HG03045 (cell line): ENCODE measurements around the gene ZNF136.

Source experiments
- ATAC-seq: cut with Tn5 transposase; IDR thresholded peaks from one replicate; pipeline ENCODE4 v1.9.1; 2021; ENCODE audit warnings: mild to moderate bottlenecking, moderate library complexity; ENCODE audit not compliant: unreplicated experiment

The ZNF136 gene

DNA sequence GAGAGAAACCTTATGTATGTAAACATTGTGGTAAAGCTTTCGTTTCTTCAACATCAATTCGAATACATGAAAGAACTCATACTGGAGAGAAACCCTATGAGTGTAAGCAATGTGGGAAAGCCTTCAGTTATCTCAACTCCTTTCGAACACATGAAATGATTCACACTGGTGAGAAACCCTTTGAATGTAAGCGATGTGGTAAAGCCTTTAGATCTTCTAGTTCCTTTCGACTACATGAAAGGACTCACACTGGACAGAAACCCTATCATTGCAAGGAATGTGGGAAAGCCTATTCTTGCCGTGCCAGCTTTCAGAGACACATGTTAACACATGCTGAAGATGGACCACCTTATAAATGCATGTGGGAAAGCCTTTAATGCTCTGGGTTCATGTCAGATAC, 24.7 kb downstream of the ZNF136 start:
- no peak for ATAC-seq

DNA sequence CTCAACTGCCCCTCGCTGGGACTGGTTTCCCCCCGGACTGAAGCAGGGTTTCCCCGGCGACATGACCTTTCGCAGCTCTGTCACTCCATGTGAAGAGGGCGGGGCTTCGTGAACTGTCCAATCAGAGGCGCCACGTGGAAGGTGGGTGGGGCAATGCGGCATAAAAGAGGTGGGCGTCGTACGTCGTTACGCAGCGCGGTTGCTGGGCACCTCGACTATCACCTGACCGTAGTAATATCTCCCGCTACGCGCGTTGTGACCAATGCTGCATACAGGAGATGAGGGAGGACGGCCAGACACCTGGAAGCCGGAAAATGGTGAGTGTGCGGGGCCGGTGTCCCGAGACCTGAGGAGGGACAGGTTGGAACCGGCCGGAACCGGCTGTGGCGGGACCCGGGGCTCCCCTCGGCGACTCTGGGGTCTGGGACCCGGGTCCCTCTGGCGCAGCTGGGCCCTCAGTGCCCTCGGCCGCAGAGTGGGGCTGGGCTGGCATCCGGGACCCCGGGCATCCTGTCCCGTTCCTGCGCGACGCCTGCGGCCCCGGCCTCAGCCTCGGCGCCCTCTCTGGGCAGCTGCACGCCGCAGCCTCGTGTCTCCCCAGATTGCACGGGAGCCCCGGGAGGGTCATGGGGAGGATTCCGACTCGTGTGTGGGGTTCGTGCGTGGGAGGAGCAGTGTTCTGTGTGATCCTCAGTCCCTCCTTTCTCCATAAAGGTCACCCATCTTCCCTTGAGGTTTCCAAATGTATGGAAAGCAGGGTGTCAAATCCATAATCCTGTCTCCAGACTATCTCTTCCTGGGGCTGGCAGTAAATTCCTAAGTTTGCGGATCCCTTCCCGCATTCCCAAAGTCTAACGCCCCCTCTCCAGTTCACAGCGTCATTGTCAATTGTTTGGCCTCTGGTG, 32.2 kb downstream of the ZNF136 start:
- no peak for ATAC-seq

GRCh38 chr19:12198136-12198535, 35.2 kb downstream of the ZNF136 start:
- ATAC-seq, result no peak

- no peak for ATAC-seq
Measured at GRCh38 chr19:12199757-12200419, 37.0 kb downstream of the ZNF136 start.

DNA sequence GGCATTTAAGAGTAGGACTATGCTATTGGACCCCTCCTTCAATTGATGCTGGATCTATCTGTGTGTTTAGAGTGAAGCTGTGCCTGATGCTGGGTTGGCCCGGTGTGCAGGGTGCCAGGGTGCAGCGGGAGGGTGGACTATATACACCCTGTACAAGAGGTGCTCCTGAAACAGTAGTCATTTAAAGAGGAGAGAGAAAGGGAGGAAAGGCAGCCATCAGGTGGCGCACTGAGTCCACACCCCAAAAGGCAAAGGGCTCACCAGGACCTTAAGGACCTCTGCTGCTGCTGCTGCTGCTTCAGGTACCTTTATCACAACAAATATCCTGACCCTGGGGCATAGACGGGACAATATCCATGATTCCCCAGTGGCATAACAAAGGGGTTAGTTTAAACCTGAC, 39.4 kb downstream of the ZNF136 start:
- no peak for ATAC-seq

DNA sequence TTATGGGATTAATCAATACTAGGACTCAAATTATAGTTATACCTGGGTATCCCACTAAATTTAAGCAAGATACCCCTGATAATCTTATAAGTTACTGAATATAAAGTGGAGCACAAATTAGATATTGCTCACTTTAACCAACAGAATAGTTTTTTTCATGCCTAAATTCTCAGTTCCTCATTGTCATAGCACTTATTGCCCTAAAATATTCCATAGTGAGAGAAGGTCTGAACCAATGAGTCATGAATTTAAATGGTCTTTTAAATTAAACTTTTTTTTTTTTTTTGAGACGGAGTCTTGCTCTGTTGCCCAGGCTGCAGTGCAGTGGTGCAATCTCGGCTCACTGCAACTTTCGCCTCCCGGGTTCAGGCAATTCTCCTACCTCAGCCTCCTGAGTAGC, 42.4 kb downstream of the ZNF136 start:
- ATAC-seq, result no peak

- no peak for ATAC-seq
Measured at GRCh38 chr19:12208221-12208620, 45.3 kb downstream of the ZNF136 start.

- ATAC-seq, result no peak
Measured at GRCh38 chr19:12217332-12217731, 54.4 kb downstream of the ZNF136 start.

- no peak for ATAC-seq
Measured at GRCh38 chr19:12222980-12223630, 60.2 kb downstream of the ZNF136 start.

- no peak for ATAC-seq
Measured at GRCh38 chr19:12224676-12225075, 61.8 kb downstream of the ZNF136 start.

DNA sequence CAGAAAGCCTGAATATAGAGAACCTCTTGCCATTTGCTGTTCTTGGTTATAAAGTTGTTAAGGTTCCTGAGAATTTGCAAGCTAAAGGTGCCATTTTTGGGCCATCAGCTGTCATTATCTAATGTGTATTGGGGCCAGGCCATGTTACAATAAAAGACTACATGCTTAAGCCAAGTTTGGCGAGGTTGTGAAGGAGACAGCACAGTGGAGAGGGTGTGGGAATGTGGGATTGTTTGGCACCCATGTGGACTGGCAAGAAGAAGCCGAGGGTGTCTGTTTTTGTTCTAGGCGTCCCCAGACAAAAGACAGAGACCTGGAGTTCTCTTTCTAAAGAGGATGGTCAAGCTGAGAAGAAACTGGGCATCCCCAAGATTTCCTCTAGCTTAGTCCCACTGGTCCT, 67.1 kb downstream of the ZNF136 start:
- ATAC-seq, result no peak

GRCh38 chr19:12230751-12231733, 68.1 kb downstream of the ZNF136 start:
- ATAC-seq, result no peak

DNA sequence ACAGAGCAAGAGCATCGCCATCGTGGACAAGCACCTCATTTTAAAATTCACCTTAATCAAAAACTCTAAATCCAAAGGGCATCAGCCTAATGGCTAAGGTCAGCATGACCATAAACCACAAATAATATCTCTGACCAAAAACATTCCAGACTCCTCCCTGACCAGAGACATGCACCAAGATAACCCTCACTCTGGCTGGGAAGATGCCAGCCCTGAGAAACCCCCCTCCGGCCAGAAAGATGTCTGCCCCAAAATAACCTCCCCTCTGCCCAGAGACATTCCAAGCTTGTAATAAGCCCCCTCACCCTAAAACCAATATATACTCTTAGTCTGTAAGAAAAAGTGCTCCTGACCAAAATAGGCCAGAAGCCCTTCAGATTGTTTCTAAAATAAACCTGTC, 70.1 kb downstream of the ZNF136 start:
- ATAC-seq, result no peak

DNA sequence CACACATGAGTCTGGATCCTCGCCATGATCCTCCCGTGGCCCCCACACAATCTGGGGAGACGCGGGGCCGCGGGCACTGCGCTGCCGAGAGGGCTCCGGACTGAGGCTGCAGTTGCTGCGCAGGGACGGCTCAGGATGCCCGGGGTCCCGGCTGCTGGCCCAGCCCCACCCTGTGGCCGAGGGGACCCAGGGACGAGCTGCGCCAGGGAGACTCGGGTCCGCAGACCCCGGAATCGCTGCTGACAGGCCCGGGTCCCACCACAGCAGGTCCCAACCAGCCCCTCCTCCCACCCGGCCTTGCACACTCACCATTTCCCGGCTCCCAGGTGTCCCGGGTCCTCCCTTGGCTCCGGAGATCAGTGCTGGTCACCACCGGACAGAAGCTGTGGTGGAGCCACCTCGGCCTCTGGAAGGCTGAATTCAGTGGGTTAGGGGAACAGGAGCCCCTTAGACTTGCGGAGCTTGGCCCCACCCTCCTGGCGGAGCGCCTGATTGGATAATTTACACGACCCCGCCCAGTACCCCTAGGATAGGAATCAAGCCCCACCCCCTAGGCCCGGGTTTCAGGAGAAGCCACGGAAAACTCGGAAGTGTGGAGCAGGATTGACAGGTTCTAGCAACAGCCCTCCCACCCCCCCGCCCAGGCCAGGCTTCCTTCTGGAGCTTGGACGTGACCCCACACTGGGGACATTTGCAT, 74.4 kb downstream of the ZNF136 start:
- no peak for ATAC-seq
